Mesenchymal stem cell (in vitro differentiated cells and primary cell): ENCODE results near the gene ODR4.
"Not testable (repeated sequence)": the region's sequence is repeated elsewhere in the genome, so short reads cannot be mapped to it uniquely, and the experiment has no call there.

Experiments
- DNase-seq: peaks from one replicate; pipeline ENCODE4 v3.0.0-alpha.2; 2013
- H2AFZ ChIP-seq: one replicate; pipeline ENCODE4 v1.6.1; 2013; ENCODE audit warnings: low read depth, mild to moderate bottlenecking, control low read depth, inconsistent platforms, low read length, moderate library complexity
- H2AK5ac ChIP-seq: 2 replicates; pipeline ENCODE4 v1.6.1; 2013; ENCODE audit warnings: low read length, moderate library complexity, mild to moderate bottlenecking, inconsistent platforms; ENCODE audit not compliant: severe bottlenecking
- H2BK120ac ChIP-seq: one replicate; pipeline ENCODE4 v1.6.1; 2013; ENCODE audit warnings: low read depth, mild to moderate bottlenecking, inconsistent platforms, low read length, moderate library complexity
- H2BK12ac ChIP-seq, 2 experiments: one replicate each; pipeline ENCODE4 v1.6.1; 2013; ENCODE audit warnings: inconsistent platforms in 2 of 2, low read length in 2 of 2, mild to moderate bottlenecking in 2 of 2, moderate library complexity in 2 of 2, control low read depth in 1 of 2
- H2BK15ac ChIP-seq: one replicate; pipeline ENCODE4 v1.6.1; 2013; ENCODE audit warnings: mild to moderate bottlenecking, low read depth, inconsistent platforms; ENCODE audit not compliant: poor library complexity, severe bottlenecking
- H2BK5ac ChIP-seq: 2 replicates; pipeline ENCODE4 v1.6.1; 2013; ENCODE audit warnings: low read depth, mild to moderate bottlenecking, low read length, control low read depth, inconsistent platforms; ENCODE audit not compliant: poor library complexity, severe bottlenecking
- H3K14ac ChIP-seq, 2 experiments: one replicate each; pipeline ENCODE4 v1.6.1; 2013; ENCODE audit warnings: inconsistent platforms in 2 of 2, low read length in 2 of 2, control low read depth in 1 of 2, mild to moderate bottlenecking in 1 of 2, moderate library complexity in 1 of 2
- H3K18ac ChIP-seq, 2 experiments: one replicate each; pipeline ENCODE4 v1.6.1; 2013; ENCODE audit warnings: inconsistent platforms in 2 of 2, low read length in 2 of 2, control low read depth in 1 of 2, low read depth in 1 of 2, mild to moderate bottlenecking in 1 of 2
- H3K23ac ChIP-seq, 2 experiments: one replicate each; pipeline ENCODE4 v1.6.1; 2013; ENCODE audit warnings: inconsistent platforms in 2 of 2, low read length in 2 of 2, mild to moderate bottlenecking in 2 of 2, moderate library complexity in 2 of 2, control low read depth in 1 of 2
- H3K27ac ChIP-seq: 2 replicates; pipeline ENCODE4 v1.5.1; 2013; ENCODE audit warnings: mild to moderate bottlenecking, moderate library complexity, low read length, control low read depth, inconsistent platforms; ENCODE audit not compliant: poor library complexity, severe bottlenecking
- H3K27me3 ChIP-seq, 2 experiments: 2 replicates each; pipeline versions ENCODE4 v1.6.1 to v1.7.0; 2013; ENCODE audit warnings: low read length in 2 of 2, mild to moderate bottlenecking in 2 of 2, moderate library complexity in 2 of 2, control low read depth in 1 of 2, inconsistent platforms in 1 of 2; ENCODE audit not compliant: control insufficient read depth in 1 of 2, insufficient read depth in 1 of 2
- H3K36me3 ChIP-seq, 2 experiments: 2 replicates each; pipeline versions ENCODE4 v1.6.1 to v1.7.0; 2013; ENCODE audit warnings: low read length in 2 of 2, control low read depth in 1 of 2, inconsistent platforms in 1 of 2, low read depth in 1 of 2, mild to moderate bottlenecking in 1 of 2; ENCODE audit not compliant: insufficient read depth in 2 of 2, control insufficient read depth in 1 of 2
- H3K4ac ChIP-seq, 2 experiments: one replicate each; pipeline ENCODE4 v1.6.1; 2013; ENCODE audit warnings: inconsistent platforms in 2 of 2, low read length in 2 of 2, mild to moderate bottlenecking in 2 of 2, moderate library complexity in 2 of 2, control low read depth in 1 of 2, low read depth in 1 of 2
- H3K4me1 ChIP-seq: 2 replicates; pipeline ENCODE4 v1.6.1; 2013; ENCODE audit warnings: low read depth, low read length, control low read depth; ENCODE audit not compliant: control insufficient read depth, insufficient read depth
- H3K4me2 ChIP-seq: 2 replicates; pipeline ENCODE4 v1.6.1; 2013; ENCODE audit warnings: low read length, mild to moderate bottlenecking, inconsistent platforms; ENCODE audit not compliant: poor library complexity, severe bottlenecking
- H3K4me3 ChIP-seq, 2 experiments: 2 replicates each; pipeline versions ENCODE4 v1.5.1 to v1.7.0; 2013; ENCODE audit warnings: low read length in 2 of 2, mild to moderate bottlenecking in 2 of 2, control low read depth in 1 of 2, low read depth in 1 of 2; ENCODE audit not compliant: insufficient read depth in 1 of 2
- H3K79me1 ChIP-seq: replicated peaks from 2 replicates; pipeline ENCODE4 v1.6.1; 2013; ENCODE audit warnings: mild to moderate bottlenecking, control low read depth, low read length, inconsistent platforms; ENCODE audit not compliant: poor library complexity, severe bottlenecking
- H3K9ac ChIP-seq: 2 replicates; pipeline ENCODE4 v1.7.0; 2013; ENCODE audit warnings: mild to moderate bottlenecking, low read length, moderate library complexity
- H3K9me3 ChIP-seq: 2 replicates; pipeline ENCODE4 v1.7.0; 2013; ENCODE audit warnings: mild to moderate bottlenecking, low read length; ENCODE audit not compliant: control insufficient read depth
- H4K8ac ChIP-seq: one replicate; pipeline ENCODE4 v1.6.1; 2013; ENCODE audit warnings: inconsistent platforms, mild to moderate bottlenecking, low read length, moderate library complexity
- H4K91ac ChIP-seq: one replicate; pipeline ENCODE4 v1.6.1; 2013; ENCODE audit warnings: mild to moderate bottlenecking, low read length, inconsistent platforms
- WGBS: methylation state at CpG from one replicate; pipeline ENCODE4 v1.1.7; 2013; ENCODE audit warnings: mixed read lengths; 5-methylcytosine and 5-hydroxymethylcytosine counted together

Gene ODR4

GRCh38 chr1:186337554-186337953 lies 38.1 kb upstream of the ODR4 start:
- H2AK5ac ChIP-seq, result no peak overlapping the region
- no peak overlapping the region for H4K91ac ChIP-seq
- H3K27ac ChIP-seq, result no peak overlapping the region
- H2BK5ac ChIP-seq, result no peak overlapping the region
- H2AFZ ChIP-seq, result no peak overlapping the region
- no peak overlapping the region for H2BK12ac ChIP-seq
- H3K9me3 ChIP-seq, result no peaks in the 10 kb centered on the region
- no peak overlapping the region for H3K4ac ChIP-seq
- no peak overlapping the region for H3K23ac ChIP-seq
- H4K8ac ChIP-seq, result no peak overlapping the region
- no peak for DNase-seq
- no peak overlapping the region for H2BK120ac ChIP-seq
- H3K14ac ChIP-seq, result no peak overlapping the region
- no peak overlapping the region for H3K4me2 ChIP-seq
- peaks cover 2% of the 10 kb centered on the region for H3K79me1 ChIP-seq
- no peak overlapping the region for H3K4me3 ChIP-seq
- no CpG with 5 or more reads among the region's 2 CpGs for WGBS
- H3K9ac ChIP-seq, result no peak overlapping the region
- H2BK15ac ChIP-seq, result no peak overlapping the region
- peaks cover 6 to 96% of the 10 kb centered on the region in 2 experiments for H3K36me3 ChIP-seq
- H3K4me1 ChIP-seq, result no peaks in the 10 kb centered on the region
- no peak overlapping the region for H3K18ac ChIP-seq
- H3K27me3 ChIP-seq, result no peaks in the 10 kb centered on the region

- Histone ChIP-seq H4K91ac (no peak overlapping the region), H3K23ac (no peak overlapping the region), H3K27me3 (no peaks in the 10 kb centered on the region), H3K4me3 (no peak overlapping the region), H3K14ac (no peak overlapping the region), H3K79me1 (peaks cover 5% of the 10 kb centered on the region), H3K4me2 (no peak overlapping the region), H2BK15ac (no peak overlapping the region), H3K9ac (no peak overlapping the region), H2BK12ac (no peak overlapping the region), H3K4me1 (no peaks in the 10 kb centered on the region), H2AK5ac (no peak overlapping the region), H3K18ac (no peak overlapping the region), H3K36me3 (peaks cover 8 to 96% of the 10 kb centered on the region in 2 experiments), H2AFZ (no peak overlapping the region), H3K4ac (no peak overlapping the region), H2BK120ac (no peak overlapping the region), H3K9me3 (no peaks in the 10 kb centered on the region), H3K27ac (no peak overlapping the region), H2BK5ac (no peak overlapping the region), H4K8ac (no peak overlapping the region)
- DNase-seq, result no peak
- 97% methylated on average over 5 of the region's 5 CpGs for WGBS
Measured at GRCh38 chr1:186340772-186341171, 34.9 kb upstream of the ODR4 start.

- 83% methylated on average over 7 of the region's 8 CpGs for WGBS
- H3K27ac ChIP-seq, H3K4me2 ChIP-seq, H3K9me3 ChIP-seq, H3K4me3 ChIP-seq, H4K8ac ChIP-seq, H3K4me1 ChIP-seq, H3K23ac ChIP-seq, H4K91ac ChIP-seq, H2BK5ac ChIP-seq, H3K14ac ChIP-seq, H3K27me3 ChIP-seq, H3K18ac ChIP-seq, H3K4ac ChIP-seq, H2BK12ac ChIP-seq, H2AK5ac ChIP-seq, H2BK15ac ChIP-seq, H3K9ac ChIP-seq, H2AFZ ChIP-seq, H2BK120ac ChIP-seq, DNase-seq: not testable (repeated sequence)
- peaks cover 6 to 96% of the 10 kb centered on the region in 2 experiments for H3K36me3 ChIP-seq
- H3K79me1 ChIP-seq, result peaks cover 13% of the 10 kb centered on the region
Measured at GRCh38 chr1:186347837-186348691, 27.6 kb upstream of the ODR4 start.

- Histone ChIP-seq H2BK15ac (peak overlapping the region; percentile 1), H3K4me2 (peak overlapping the region; percentile 80), H2AK5ac (no peak overlapping the region), H3K18ac (no peak overlapping the region), H3K27ac (peak overlapping the region; percentile 24), H2BK12ac (no peak overlapping the region), H3K4me1 (peaks cover 3% of the 10 kb centered on the region), H2AFZ (peak overlapping the region; percentile 68), H3K27me3 (no peaks in the 10 kb centered on the region), H3K4me3 (peak overlapping the region; percentile 80 to 100), H3K9me3 (no peaks in the 10 kb centered on the region), H3K4ac (no peak overlapping the region), H4K8ac (no peak overlapping the region), H2BK5ac (no peak overlapping the region), H4K91ac (no peak overlapping the region), H3K79me1 (peaks cover 4% of the 10 kb centered on the region), H3K23ac (peak overlapping the region in 1 of 2 experiments; percentile 16), H3K14ac (peak overlapping the region in 1 of 2 experiments; percentile 19), H3K36me3 (peaks cover 5 to 46% of the 10 kb centered on the region in 2 experiments), H2BK120ac (no peak overlapping the region), H3K9ac (peak overlapping the region; percentile 99)
- 1% methylated on average over 37 of the region's 37 CpGs for WGBS
- peak; percentile 49 for DNase-seq
Measured at GRCh38 chr1:186374303-186375151, 1.1 kb upstream of the ODR4 start.
